GM18511 (cell line): ENCODE measurements around the gene MRPL39.

Experiments used
- ATAC-seq: cut with Tn5 transposase; IDR thresholded peaks from one replicate; pipeline ENCODE4 v1.9.1; 2021; ENCODE audit warnings: mild to moderate bottlenecking, moderate library complexity; ENCODE audit not compliant: unreplicated experiment

MRPL39 gene

DNA sequence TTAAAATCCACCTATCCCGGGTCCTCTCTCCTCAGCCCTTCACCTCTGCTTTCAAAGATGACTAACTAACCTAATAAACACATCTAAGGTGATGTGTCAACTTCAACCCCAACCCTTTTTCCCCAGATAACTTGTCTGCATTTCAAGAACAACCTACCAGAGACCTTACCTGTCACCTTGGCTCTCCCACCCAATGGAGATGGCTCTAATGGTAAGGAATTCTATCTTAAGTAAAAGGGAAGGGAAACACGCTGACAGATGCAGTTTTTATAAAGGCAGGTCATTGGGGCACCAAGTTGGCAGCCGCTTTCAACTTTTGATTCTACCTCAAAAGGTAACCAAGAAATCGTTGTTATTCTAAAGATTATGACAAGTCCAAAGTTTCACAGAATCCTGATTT, 37.6 kb downstream of the MRPL39 start:
- ATAC-seq = no peak

DNA sequence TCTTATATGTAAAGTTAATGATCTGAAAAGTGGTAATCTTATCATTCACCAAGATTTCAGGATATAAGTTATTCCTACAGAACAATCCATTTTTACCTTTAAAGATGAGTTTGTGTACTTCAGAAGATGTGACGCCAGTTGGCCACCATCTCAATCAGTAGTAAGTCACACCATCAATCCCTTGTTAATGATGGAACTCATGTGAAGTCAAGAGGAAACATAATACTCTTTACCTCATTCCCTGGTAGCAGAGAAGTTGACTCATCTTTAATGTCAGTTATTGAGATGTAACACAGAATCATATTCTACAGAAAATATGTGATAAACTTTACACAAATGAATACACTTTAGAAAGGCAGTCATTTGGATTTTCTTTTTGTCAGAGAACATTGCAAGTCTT, 38.2 kb downstream of the MRPL39 start:
- no peak for ATAC-seq

DNA sequence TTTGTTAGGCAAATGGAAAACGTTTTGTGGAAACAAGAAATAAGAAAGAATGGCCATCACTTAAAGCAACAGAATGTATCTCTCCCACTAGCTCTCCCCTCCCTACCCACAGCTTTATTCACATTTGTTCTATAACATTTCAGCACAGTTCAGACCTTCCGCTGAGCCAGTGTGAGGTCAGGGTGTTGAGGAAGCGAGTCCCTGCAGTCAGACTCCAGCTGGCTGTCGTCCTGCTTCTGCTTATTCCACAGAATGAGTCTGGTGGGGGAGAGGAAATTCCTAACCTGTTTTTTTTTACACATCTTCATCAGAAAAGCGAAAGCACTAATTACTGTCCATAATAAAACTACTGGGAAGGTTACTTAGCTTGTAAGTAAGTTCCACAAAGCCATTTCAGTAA, 39.0 kb downstream of the MRPL39 start:
- ATAC-seq = no peak

GRCh38 chr21:25567472-25567871, 39.8 kb downstream of the MRPL39 start:
- no peak for ATAC-seq

- no peak for ATAC-seq
These were observed 40.6 kb downstream of the MRPL39 start for GRCh38 chr21:25566645-25567044.

DNA sequence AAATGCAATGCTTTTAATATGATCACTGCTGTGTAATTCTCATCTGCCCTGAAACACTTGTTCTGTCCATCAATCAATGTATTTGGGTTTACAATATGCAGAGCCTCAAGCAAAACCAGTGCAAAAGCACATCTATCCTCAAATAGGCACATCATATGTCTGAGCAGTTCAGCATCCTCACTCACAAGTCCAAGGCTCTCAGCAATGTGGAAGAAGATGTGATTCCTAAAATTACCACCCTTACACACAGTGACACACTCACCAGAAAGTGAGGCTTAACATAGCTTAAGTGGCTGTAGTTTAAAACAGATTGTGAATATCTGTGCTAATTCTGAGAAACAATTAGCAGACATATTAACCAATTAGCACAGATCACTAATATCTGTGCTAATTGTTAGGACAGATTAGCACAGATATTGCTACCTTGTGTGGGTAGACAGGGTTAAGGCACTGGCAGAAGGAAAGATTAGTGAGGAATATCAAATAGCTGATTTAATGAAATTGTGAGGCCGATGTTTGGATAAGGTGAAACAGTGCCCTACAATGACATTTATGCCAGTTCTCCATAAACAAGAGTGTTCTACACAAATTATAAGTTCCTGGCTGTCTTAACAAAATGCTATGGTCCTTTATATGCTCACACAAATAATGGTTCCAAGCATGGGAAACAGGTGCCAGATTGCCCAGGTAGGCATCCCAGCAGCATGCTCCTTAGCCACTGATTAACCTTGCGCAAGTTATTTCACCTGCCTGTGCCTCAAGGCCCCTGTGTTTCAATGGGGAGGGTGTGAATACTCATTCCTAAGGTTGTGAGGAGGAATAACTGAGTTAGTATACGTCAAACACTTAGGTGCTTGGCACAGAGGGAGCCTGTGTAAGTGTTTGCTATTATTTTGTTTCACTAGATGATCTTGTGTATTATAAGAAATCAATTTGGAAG, 41.7 kb downstream of the MRPL39 start:
- no peak for ATAC-seq

DNA sequence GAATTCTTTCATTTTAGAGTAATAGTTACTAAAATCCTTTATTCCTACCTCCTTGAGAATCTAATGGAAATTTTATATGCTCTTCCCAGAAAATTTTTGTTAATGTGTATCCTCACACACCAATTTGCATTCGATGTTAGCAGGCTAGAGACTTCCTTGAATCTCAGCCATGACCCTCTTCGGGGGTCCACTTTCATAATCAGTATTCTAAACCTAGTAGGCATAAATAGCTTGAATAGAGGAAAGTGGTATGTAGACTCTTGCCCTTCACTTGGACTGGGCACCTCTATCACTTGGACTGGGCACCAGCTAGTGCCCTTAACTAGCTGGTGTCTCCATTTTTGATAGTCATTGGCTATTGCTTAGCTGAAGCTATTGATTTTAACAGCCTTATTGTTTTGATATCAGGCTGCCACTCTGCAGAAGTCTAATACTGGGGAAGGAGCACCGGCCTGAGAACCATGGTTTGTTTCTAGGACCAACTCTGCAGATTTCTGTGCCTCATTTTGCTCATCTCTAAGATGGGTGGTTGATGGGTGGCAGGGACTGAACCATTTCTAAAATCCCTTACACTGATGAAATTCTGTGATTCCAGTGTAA, 42.8 kb downstream of the MRPL39 start:
- ATAC-seq = no peak

- ATAC-seq = peak; percentile 17
These were observed 43.7 kb downstream of the MRPL39 start for GRCh38 chr21:25563361-25564116.

- ATAC-seq = no peak
These were observed 44.6 kb downstream of the MRPL39 start for GRCh38 chr21:25562660-25563059.

- ATAC-seq = peak; percentile 51
These were observed 45.3 kb downstream of the MRPL39 start for GRCh38 chr21:25561668-25562641.

GRCh38 chr21:25560891-25561290, 46.4 kb downstream of the MRPL39 start:
- no peak for ATAC-seq

GRCh38 chr21:25560271-25560685, 47.0 kb downstream of the MRPL39 start:
- ATAC-seq = no peak

GRCh38 chr21:25559746-25560145, 47.5 kb downstream of the MRPL39 start:
- no peak for ATAC-seq

DNA sequence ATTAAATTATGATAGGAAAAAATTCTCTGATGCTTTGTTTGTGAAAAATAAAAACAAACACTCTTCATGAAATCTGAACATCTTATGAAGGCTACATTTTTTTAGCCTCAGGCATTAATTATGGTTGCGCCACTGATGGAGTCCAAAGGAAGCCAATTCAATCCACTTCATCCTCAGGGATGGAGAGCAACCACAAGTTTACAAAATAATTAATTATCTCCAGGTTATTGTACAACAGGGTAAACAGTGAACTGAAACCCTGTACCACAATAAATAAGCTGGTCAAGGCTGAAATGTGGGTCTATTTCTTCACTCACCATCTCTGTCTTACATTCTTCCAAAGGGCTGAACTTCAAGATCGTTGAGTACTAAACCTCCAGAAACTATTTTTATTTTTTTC, 49.2 kb downstream of the MRPL39 start:
- no peak for ATAC-seq

DNA sequence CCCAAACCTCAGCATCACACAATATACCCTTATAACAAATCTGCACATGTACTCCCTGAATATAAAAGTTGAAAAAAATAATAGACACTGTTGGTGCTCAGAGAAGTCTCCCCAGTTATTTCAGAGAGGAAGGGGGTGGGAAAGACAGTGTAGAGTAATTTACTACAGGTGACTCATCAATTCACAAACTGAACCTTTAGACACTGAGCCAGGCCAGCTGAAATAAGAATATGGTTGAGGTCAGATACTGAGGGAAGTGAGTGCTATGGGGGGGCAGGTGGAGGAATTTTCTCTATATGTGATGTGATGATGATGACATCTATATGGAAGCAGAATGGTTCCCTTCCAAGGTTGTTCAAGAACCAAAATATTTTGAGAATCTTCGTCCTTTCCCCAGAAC, 50.1 kb downstream of the MRPL39 start:
- no peak for ATAC-seq

- ATAC-seq = no peak
These were observed 51.2 kb downstream of the MRPL39 start for GRCh38 chr21:25556091-25556490.

- no peak for ATAC-seq
These were observed 51.8 kb downstream of the MRPL39 start for GRCh38 chr21:25555492-25555891.

DNA sequence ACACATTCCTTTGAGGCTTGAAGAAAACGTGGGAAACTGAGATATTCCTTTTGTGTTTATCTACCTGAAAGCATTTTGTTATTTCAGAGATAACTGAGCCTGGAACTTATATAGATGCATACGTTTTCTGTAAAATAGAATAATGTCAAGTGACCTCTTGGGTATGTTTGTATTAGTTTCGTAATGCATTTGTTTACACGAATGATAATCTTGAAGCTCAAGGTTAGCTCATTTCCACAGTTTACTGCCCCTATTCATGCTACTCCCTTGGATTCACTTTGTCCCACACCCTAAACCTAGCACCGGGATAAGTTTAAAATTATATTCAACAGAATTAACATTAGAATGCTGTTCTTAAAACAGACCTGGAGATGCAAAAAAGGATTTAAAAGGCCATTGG, 54.4 kb downstream of the MRPL39 start:
- ATAC-seq = no peak

- ATAC-seq = no peak
These were observed 55.7 kb downstream of the MRPL39 start for GRCh38 chr21:25551569-25551968.

DNA sequence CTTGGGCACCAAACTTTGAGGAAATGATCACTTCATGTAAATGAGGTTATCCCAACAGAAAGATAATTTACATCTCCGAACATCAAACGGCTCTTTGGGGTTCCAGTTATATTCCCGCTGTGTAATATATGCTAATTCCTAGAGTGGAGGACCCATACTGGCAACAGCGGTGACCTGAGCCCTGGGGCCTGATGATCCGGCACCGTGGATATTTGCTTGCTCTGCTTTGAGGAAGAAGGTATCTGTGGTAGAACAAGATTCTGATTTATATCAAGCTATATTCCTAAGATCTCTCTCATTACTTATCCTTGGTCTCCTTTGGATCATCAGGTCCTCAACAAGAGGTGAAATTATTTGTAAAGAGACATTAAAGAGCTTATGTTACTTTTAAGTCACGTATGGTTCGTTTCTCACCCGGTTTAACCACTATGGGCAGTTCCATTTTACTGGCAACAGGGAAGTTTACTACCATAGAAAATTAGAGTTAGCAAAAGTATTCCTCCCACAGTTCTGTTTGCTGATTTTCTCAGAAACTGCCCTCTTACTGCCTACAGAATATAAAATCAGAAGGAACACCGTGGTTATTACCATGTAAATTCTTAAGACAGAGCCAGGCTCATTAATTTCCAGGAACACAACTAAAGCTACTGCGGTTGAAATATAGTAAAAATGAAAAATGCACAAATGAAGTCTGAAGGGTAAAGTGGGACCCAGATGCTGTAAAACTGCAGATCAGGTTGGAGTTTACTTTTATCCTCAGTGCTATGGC, 56.7 kb downstream of the MRPL39 start:
- ATAC-seq = no peak
